NCI-H524 (cell line): Measurements from ENCODE around the gene SGMS1.

Experiments
- DNase-seq, 2 experiments: peaks; one replicate each; lab custom pipeline; 2025; lab: John Stamatoyannopoulos, UW

The SGMS1 gene

DNA sequence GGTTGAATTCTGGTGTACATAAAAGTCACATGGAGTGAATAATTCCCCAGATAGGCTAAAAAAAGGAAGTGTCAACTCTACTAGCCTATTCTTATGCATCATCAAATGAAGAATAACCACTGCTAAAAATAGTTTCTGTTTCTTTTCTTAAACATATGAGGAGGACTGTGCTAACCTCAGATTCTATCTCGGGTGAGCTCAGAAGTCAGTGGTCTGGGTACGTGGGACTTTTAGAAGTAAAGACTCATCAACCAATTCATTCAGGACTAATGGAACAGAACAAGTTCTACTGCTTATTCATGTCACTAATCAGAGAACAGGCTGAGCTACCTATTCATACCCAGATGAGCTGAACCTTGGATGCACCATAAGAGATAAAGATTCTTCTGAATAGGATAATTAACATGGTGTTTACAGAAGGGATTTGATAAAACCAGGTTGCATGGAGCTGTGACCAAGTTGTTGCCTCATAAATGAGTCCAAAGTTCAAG, 362.9 kb downstream of the SGMS1 start:
- DNase-seq: no peak
